GM13976 (cell line): Measurements from ENCODE around the gene ANXA4.

ENCODE experiments used
- DNase-seq: peaks from one replicate; pipeline ENCODE4 v3.0.0; 2012; ENCODE audit warnings: low spot score
- in situ Hi-C: fragments of 300-500 bp; cut with MboI; formaldehyde crosslinking; loops from one replicate; pipeline ENCODE4 v1.12.0; 2022; ENCODE audit warnings: low sequenced_read_pairs, mixed read lengths, inconsistent platforms; ENCODE audit not compliant: unreplicated experiment
- TF ChIP-seq, protein P1 (sequence below): IDR thresholded peaks from 2 replicates; pipeline ENCODE4 v1.5.1; 2012; ENCODE audit warnings: borderline replicate concordance, mild to moderate bottlenecking; ENCODE audit not compliant: insufficient read depth; ENCODE audit errors: extremely low read depth, missing control alignments, control extremely low read depth

Gene ANXA4

DNA sequence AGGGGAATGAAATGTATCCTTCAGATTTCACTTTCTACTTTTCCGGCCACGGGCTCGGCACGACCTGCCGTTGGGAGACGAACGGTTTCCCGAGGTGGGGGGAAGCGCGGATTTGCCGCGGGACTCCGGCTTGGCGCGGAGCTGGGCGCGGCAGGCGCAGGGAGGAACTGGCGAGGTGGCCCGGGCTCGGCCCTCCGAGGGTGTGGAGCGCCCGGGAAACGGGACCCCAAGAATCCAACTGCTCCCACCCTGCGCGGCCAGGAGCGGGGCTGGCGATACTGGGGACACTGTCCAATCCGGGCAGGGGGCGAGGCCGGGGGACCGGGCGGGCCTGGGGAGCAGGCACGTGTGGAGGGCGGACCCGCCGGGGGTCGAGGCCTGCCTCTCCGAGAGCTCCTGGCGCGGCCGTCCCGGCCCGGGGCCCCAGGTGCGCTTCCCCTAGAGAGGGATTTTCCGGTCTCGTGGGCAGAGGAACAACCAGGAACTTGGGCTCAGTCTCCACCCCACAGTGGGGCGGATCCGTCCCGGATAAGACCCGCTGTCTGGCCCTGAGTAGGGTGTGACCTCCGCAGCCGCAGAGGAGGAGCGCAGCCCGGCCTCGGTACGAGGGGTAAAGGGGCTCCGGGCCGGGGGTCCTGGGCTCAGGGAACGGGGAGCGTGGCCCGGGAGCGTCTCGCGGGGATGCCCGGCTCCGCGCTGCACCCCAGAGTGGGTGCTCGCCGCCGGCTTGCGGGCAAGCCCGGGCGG is at the start of gene ANXA4:
Gene ANXA4, plus strand, starts transcription at position 560 of the 747 bp plus-strand sequence. CDS start 39,432 bp downstream, outside the sequence.
- in situ Hi-C loops = no loop called here
- DNase-seq = peak; percentile 88
- TF ChIP-seq, protein P1, sequence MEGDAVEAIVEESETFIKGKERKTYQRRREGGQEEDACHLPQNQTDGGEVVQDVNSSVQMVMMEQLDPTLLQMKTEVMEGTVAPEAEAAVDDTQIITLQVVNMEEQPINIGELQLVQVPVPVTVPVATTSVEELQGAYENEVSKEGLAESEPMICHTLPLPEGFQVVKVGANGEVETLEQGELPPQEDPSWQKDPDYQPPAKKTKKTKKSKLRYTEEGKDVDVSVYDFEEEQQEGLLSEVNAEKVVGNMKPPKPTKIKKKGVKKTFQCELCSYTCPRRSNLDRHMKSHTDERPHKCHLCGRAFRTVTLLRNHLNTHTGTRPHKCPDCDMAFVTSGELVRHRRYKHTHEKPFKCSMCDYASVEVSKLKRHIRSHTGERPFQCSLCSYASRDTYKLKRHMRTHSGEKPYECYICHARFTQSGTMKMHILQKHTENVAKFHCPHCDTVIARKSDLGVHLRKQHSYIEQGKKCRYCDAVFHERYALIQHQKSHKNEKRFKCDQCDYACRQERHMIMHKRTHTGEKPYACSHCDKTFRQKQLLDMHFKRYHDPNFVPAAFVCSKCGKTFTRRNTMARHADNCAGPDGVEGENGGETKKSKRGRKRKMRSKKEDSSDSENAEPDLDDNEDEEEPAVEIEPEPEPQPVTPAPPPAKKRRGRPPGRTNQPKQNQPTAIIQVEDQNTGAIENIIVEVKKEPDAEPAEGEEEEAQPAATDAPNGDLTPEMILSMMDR = no peak

DNA sequence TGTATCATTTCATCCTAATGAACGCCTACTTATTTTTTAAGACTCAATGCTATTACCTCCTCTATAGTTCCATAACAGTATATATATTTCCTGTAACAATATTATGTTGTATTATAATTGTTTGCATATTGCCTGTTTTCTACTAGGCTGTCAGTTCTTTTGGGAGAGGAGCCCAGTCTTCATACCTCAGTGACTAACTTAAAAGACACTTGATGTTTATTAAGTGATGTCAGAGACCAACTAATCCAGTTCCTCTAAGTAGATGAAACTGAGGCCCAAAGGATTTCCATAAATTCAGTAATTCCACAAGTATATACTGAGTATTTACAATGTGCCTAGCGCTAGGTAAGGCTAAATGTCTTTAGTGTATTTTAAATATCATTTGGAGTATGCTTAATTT is 49.5 kb upstream of the ANXA4 start:
- TF ChIP-seq, protein P1 = no peak

DNA sequence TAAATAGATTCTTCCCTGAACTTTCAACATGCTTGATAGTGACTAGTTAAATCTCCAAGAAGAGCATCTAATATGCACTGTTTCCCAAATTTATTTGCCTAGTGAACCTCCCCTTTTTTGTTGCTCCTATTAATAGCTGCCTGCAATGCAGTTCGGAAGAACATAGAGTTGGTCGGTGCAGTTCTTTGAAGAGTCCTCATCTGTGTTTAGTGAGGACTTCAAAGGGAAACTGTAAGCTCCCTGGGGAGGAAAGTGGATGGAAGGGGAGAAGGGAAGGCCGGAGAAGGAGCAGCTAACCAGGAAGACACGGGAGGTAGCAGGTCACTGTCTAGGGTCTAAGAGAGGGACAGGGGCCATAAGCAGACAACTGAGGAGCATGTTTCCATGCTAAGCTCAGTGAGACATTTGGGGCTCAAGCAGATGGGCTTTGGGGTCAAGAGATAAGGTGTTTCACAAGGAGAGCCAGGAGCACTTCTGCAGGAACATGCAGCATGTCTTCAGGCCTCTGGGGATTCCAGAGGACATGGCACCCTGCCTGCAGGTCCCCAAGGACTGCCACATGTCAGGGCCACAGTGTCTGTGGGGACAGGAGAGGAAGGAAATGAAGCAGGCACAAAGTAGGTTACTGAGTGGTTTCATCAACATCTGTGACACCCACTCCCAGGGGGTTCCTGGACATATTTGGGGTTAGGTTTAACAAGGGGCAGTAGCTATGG is 48.7 kb upstream of the ANXA4 start:
- in situ Hi-C loops = no loop called here
- DNase-seq = no peak
- TF ChIP-seq, protein P1 = no peak

More for the DNA sequence above, 49.5 kb upstream of the ANXA4 start:
- in situ Hi-C loops = no loop called here
- no peak for DNase-seq

DNA sequence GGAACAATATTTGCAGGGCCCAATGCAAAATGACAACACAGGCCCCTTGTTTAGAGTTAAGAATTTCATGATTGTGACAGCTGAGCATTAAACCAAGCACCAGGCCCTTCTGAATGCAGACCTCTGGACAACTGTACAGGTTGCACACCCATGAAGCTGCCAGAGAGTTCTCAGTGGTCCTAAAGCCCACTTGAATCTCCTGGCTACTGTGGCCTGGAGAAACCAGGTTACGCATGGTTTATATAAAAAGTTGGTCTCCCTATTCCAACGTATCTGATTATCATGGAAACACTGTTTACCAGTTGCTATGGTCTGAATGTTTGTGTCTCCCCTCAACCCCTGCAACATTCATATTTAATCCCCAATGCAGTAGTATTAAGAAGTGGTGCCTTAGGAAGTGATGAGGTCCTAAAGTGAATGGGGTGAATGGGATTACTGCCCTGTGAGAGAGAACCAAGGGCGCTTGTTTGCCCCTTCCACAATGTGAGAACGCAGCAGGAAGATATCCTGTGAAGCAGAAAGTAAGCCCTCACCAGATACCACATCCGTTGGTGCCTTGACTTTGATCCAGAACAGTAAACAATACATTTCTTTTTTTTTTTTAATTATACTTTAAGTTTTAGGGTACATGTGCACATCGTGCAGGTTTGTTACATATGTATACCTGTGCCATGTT is 48.0 kb upstream of the ANXA4 start:
- no peak for DNase-seq
- TF ChIP-seq, protein P1 = no peak
- in situ Hi-C loops = no loop called here

DNA sequence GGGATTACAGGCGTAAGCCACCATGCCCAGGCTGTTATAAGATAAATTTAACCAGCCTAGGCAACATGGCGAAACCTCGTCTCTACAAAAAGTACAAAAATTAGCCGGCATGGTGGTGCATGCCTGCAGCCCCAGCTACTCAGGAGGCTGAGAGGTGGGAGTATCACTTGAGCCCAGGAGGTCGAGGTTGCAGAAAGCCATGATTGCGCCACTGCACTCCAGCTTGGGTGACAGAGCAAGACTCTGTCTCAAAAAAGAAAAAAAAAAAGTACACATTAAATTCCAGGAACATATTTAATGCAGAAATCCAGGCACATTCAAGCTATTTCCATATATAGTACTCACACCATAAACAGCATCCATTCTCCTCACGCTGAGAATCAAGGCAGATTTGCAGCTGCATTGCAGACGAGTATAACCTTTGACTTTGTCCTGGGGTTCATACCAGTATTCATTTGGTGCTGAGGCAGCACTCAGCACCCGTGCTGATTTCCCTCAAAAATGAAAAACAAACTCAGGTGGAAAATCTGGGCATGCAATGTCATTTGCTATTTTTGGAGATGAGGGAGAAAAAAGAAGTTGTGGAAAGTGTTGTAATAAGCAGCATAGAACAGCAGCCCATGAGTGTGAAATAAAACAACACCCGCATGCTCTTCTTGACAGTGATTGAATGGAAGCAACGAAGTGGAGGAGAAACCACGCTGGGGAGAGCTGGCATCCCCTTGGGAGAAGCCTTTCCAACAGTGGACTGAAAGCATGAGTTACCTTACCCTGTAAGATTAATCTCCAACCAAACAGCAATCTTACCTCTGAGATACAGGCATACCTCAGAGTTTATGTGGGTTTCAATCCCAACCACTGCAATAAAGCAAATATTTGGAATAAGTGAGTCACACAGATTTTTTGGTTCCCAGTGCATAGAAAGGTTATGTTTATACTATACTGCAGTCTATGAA is 46.8 kb upstream of the ANXA4 start:
- TF ChIP-seq, protein P1 = no peak
- DNase-seq = no peak
- in situ Hi-C loops = no loop called here
